K562 (cell line): Measurements from ENCODE around the gene MYCBP2. TPM values are rescaled to one million over a fixed set of nuclear protein-coding genes. Genes with fewer than 3 reads are reported as not detected.

ENCODE experiments used
- ATAC-seq: fragments of 200-7000 bp; cut with Tn5 transposase; 3 replicates; pipeline ENCODE4 v1.9.1; 2020; ENCODE audit warnings: moderate library complexity
- BruUV-seq: library from RNA; stranded (reverse); fragments of 400-500 nt; replicated peaks from 2 replicates; lab custom pipeline; 2021; lab: Mats Ljungman, UMichigan
- CTCF ChIA-PET: fragments of 300-600 bp; formaldehyde crosslinking; extraction: SDS; loops from one replicate; lab custom pipeline; 2021; ENCODE audit warnings: low intra/inter-chr PET ratio; lab: Yijun Ruan, JAX
- POLR2A ChIA-PET: fragments of 300-600, 350-650 bp; sonication (Branson Sonifier 250); formaldehyde crosslinking; extraction: SDS; loops from one replicate; lab custom pipeline; 2021; ENCODE audit warnings: antibody characterized with exemption, inconsistent platforms; lab: Yijun Ruan, JAX
- DNase-seq, 4 experiments: peaks; one replicate each; pipeline versions ENCODE4 v3.0.0 to v3.0.0-alpha.2; 2011 to 2018; ENCODE audit warnings: low spot score in 3 of 4, mixed read lengths in 3 of 4; ENCODE audit errors: extremely low read depth in 1 of 4
- FAIRE-seq: peaks from 2 replicates; lab custom pipeline; 2011; peaks lifted over from hg19 to GRCh38; lab: Jason Lieb, UNC
- H2AFZ ChIP-seq: 2 replicates; pipeline ENCODE4 v1.6.0; 2011; ENCODE audit warnings: low read depth, low read length, control low read depth, inconsistent platforms
- H3K27ac ChIP-seq: fragments of 200-600 bp; 3 replicates; pipeline ENCODE4 v1.8.0; 2011; ENCODE audit warnings: low read depth, mild to moderate bottlenecking, control low read depth, inconsistent platforms, low read length, moderate library complexity, mixed read lengths; ENCODE audit errors: extremely low read depth
- H3K27me3 ChIP-seq, 2 experiments: fragments of 300-600 bp in 1 of 2; 2 replicates in 1 of 2; 3 replicates in 1 of 2; pipeline versions ENCODE4 v1.6.0 to v1.8.0; 2011; ENCODE audit warnings: inconsistent platforms in 2 of 2, low read length in 2 of 2, mild to moderate bottlenecking in 1 of 2, mixed read lengths in 1 of 2, moderate library complexity in 1 of 2; ENCODE audit not compliant: control insufficient read depth in 2 of 2, insufficient read depth in 2 of 2
- H3K36me3 ChIP-seq: fragments of 300-600 bp; 3 replicates; pipeline ENCODE4 v1.8.0; 2011; ENCODE audit warnings: mild to moderate bottlenecking, low read length, inconsistent platforms; ENCODE audit not compliant: control insufficient read depth, insufficient read depth
- H3K4me1 ChIP-seq, 2 experiments: fragments of 200-600 bp in 1 of 2; replicated peaks in 1 of 2; 2 replicates in 1 of 2; 3 replicates in 1 of 2; pipeline versions ENCODE4 v1.5.1 to v1.8.0; 2011; ENCODE audit warnings: inconsistent platforms in 2 of 2, low read length in 2 of 2, mild to moderate bottlenecking in 1 of 2, mixed read lengths in 1 of 2, moderate library complexity in 1 of 2; ENCODE audit not compliant: control insufficient read depth in 2 of 2, insufficient read depth in 2 of 2
- H3K4me2 ChIP-seq: 2 replicates; pipeline ENCODE4 v1.6.1; 2011; ENCODE audit warnings: low read length, control low read depth, inconsistent platforms, mixed read lengths; ENCODE audit not compliant: insufficient read depth
- H3K4me3 ChIP-seq: fragments of 200-600 bp; sonication (generic), shearing (Covaris generic); 2 replicates; pipeline ENCODE4 v1.5.1; 2016; ENCODE audit warnings: control low read depth, inconsistent platforms
- H3K79me2 ChIP-seq: fragments of 200-600 bp; 3 replicates; pipeline ENCODE4 v1.8.0; 2011; ENCODE audit warnings: low read length, inconsistent platforms; ENCODE audit not compliant: control insufficient read depth, insufficient read depth
- H3K9ac ChIP-seq, 2 experiments: 2 replicates each; pipeline versions ENCODE4 v1.6.0 to v1.6.1; 2011; ENCODE audit warnings: low read depth in 2 of 2, low read length in 2 of 2, control low read depth in 1 of 2, inconsistent platforms in 1 of 2, mild to moderate bottlenecking in 1 of 2, mixed read lengths in 1 of 2; ENCODE audit not compliant: insufficient read depth in 1 of 2
- H3K9me1 ChIP-seq: one replicate; pipeline ENCODE4 v1.6.0; 2011; ENCODE audit warnings: inconsistent platforms, mild to moderate bottlenecking, low read length, moderate library complexity; ENCODE audit not compliant: control insufficient read depth, insufficient read depth
- H3K9me3 ChIP-seq: replicated peaks from 2 replicates; pipeline ENCODE4 v1.5.1; 2011; ENCODE audit warnings: low read depth, low read length, inconsistent platforms; ENCODE audit not compliant: control insufficient read depth, insufficient read depth
- H4K20me1 ChIP-seq: replicated peaks from 2 replicates; pipeline ENCODE4 v1.6.1; 2011; ENCODE audit warnings: low read length, inconsistent platforms, mixed read lengths; ENCODE audit not compliant: control insufficient read depth, insufficient read depth
- ATF3 ChIP-seq, 2 experiments: fragments of 450-650 bp in 1 of 2; sonication (generic) in 1 of 2; formaldehyde crosslinking in 1 of 2; IDR thresholded peaks in 1 of 2; conservative IDR thresholded peaks in 1 of 2; 2 replicates each; pipeline versions ENCODE4 v1.6.1 to v1.8.1; 2016 to 2023; ENCODE audit warnings: mild to moderate bottlenecking in 2 of 2, moderate library complexity in 2 of 2, inconsistent platforms in 1 of 2, missing genetic modification reagents in 1 of 2
- ETS1 ChIP-seq: conservative IDR thresholded peaks from 2 replicates; pipeline ENCODE4 v1.6.1; 2011; ENCODE audit warnings: low read depth, mild to moderate bottlenecking, low read length; ENCODE audit not compliant: control insufficient read depth
- EWSR1 ChIP-seq: fragments of 450-650 bp; IDR thresholded peaks from 2 replicates; pipeline ENCODE4 v1.6.1; 2018; ENCODE audit warnings: borderline replicate concordance, mild to moderate bottlenecking, low read depth, moderate library complexity; ENCODE audit not compliant: partially characterized antibody
- HES1 ChIP-seq: fragments of 450-650 bp; IDR thresholded peaks from 2 replicates; pipeline ENCODE4 v1.6.1; 2016; ENCODE audit warnings: low read depth, mild to moderate bottlenecking, moderate library complexity
- NELFE ChIP-seq: IDR thresholded peaks from 2 replicates; pipeline ENCODE4 v1.6.1; 2011; ENCODE audit warnings: mild to moderate bottlenecking; ENCODE audit not compliant: insufficient read depth, insufficient read length
- ZNF592 ChIP-seq: fragments of 450-650 bp; IDR thresholded peaks from 2 replicates; pipeline ENCODE4 v1.6.1; 2017; ENCODE audit warnings: antibody characterized with exemption, mild to moderate bottlenecking
- ZNF644 ChIP-seq: fragments of 200-800 bp; sonication (Bioruptor generic); IDR thresholded peaks from 2 replicates; pipeline ENCODE4 v1.6.1; 2016; ENCODE audit warnings: low read depth, missing genetic modification characterization, missing compliant biosample characterization
- ZNF655 ChIP-seq: fragments of 250-450 bp; sonication (Bioruptor Pico); IDR thresholded peaks from 2 replicates; pipeline ENCODE4 v1.5.0; 2021
- ZNF717 ChIP-seq: fragments of 250-450 bp; sonication (Bioruptor Pico); IDR thresholded peaks from 2 replicates; pipeline ENCODE4 v1.5.0; 2021
- ZNF77 ChIP-seq: fragments of 250-450 bp; sonication (Bioruptor Pico); IDR thresholded peaks from 2 replicates; pipeline ENCODE4 v1.5.0; 2020
- WGBS: fragments of 100-300 bp; shearing (Covaris generic); methylation state at CpG from one replicate; pipeline ENCODE4 v1.1.6; 2016; ENCODE audit warnings: low coverage, mixed read lengths; ENCODE audit not compliant: insufficient coverage; ENCODE audit errors: missing lambda C conversion rate; 5-methylcytosine and 5-hydroxymethylcytosine counted together
- in situ Hi-C: fragments of 300-500 bp; cut with MboI; formaldehyde crosslinking; loops from 4 replicates; pipeline ENCODE4 v1.15.0; 2018; ENCODE audit warnings: inconsistent platforms, mixed read lengths
- intact Hi-C: fragments of 100-400 bp; cut with micrococcal nuclease; formaldehyde crosslinking; loops from 2 replicates; pipeline ENCODE4 v1.14.2; 2022
- polyA plus RNA-seq, 8 experiments: library from polyadenylated mRNA; depleted of rRNA in 4 of 8; stranded (reverse) in 5 of 8; unstranded in 3 of 8; fragments of >200 nt; fragmentation: Nextera tagmentation in 2 of 8; fragmentation: Illumina TruSeq in 1 of 8; extraction: Ambion mirVana in 2 of 8; extraction: Trizol in 1 of 8; gene quantifications; 2 replicates each; pipeline versions ENCODE4 v1.2.1 to v1.2.3, GENCODE V29; 2011 to 2014; ENCODE audit warnings: inconsistent platforms in 1 of 8, missing spikeins in 1 of 8
- total RNA-seq, 7 experiments: library from RNA; depleted of rRNA in 6 of 7; stranded (reverse); fragments of >200 nt in 6 of 7; fragmentation: Illumina TruSeq in 2 of 7; extraction: Trizol in 2 of 7; gene quantifications; 2 replicates each; pipeline versions ENCODE4 v1.2.1 to v1.2.3, GENCODE V29; 2011 to 2021; ENCODE audit warnings: low replicate concordance in 1 of 7

MYCBP2 gene
- total and polyA plus RNA-seq, 9 of the 15 experiments (the other 6 are each of a cell fraction or from before 2014, with no cell fraction given): 13.2 to 47.2 (median 28.9) TPM

GRCh38 chr13:77329133-77329910 lies 2.4 kb upstream of the MYCBP2 start (continued):
- TF ChIP-seq ZNF592 (no peak), ZNF717 (no peak), NELFE (no peak), EWSR1 (no peak), ZNF644 (tag) (no peak)

GRCh38 chr13:77328819-77329132 lies 1.9 kb upstream of the MYCBP2 start:
- BruUV-seq: no TSS peak
- Histone ChIP-seq H3K79me2 (peaks cover 27% of the 10 kb centered on the region), H3K27me3 (no peaks in the 10 kb centered on the region; a peak in 1 of 5 replicates), H2AFZ (peak overlapping the region; percentile 98), H3K9ac (peak overlapping the region; percentile 67 to 95; a peak in 3 of 4 replicates), H3K4me3 (peak overlapping the region; percentile 84), H3K4me2 (peak overlapping the region; percentile 93), H3K36me3 (no peaks in the 10 kb centered on the region), H3K27ac (peak overlapping the region; percentile 78; the same call in 1 of the 3 replicates), H3K4me1 (peaks cover 9% of the 10 kb centered on the region in 2 experiments; a peak in 3 of 5 replicates), H3K9me3 (no peaks in the 10 kb centered on the region), H3K9me1 (no peaks in the 10 kb centered on the region), H4K20me1 (peaks cover 10% of the 10 kb centered on the region; the same call in 1 of the 2 replicates)
- in situ Hi-C loops: no loop called here
- WGBS: 0% methylated on average over 4 of the region's 4 CpGs
- ATAC-seq: peak; percentile 14
- POLR2A ChIA-PET: interaction anchor here (0.6 to 0.7 kb wide), 2 partner anchors 506 to 1949 kb away, joined by 3 to 4 read pairs; no protein-coding TSS in a partner anchor
- CTCF ChIA-PET: no interaction called here
- intact Hi-C loops: loop anchor here (5.0 kb wide), 2 partner anchors 301 to 336 kb away; partner anchors contain the start of genes CLN5 and FBXL3
- no peak for FAIRE-seq
- no peak for DNase-seq
- TF ChIP-seq ATF3 (IDR thresholded peaks at IDR 0.05): no peak
- no peak for TF ChIP-seq ATF3 (CRISPR knock-in tag; conservative IDR thresholded peaks at IDR 0.05)
- TF ChIP-seq ZNF77 (CRISPR knock-in tag): no peak
- no peak for TF ChIP-seq HES1
- TF ChIP-seq ETS1: no peak
- no peak for TF ChIP-seq ZNF655 (CRISPR knock-in tag)
